KMS-11 (cell line): ENCODE results near the gene PPFIBP2.

ENCODE experiments used
- H2AFZ ChIP-seq: fragments of 200-600 bp; sonication (generic); 2 replicates; pipeline ENCODE4 v1.6.1; 2016; ENCODE audit warnings: antibody characterized with exemption, mixed run types, low read depth
- H3K27ac ChIP-seq: fragments of 200-600 bp; sonication (generic); 2 replicates; pipeline ENCODE4 v1.6.1; 2016; ENCODE audit warnings: mild to moderate bottlenecking, mixed run types
- H3K27me3 ChIP-seq: fragments of 200-600 bp; sonication (generic); 2 replicates; pipeline ENCODE4 v1.6.1; 2017; ENCODE audit warnings: mild to moderate bottlenecking, low read depth, mixed run types, moderate library complexity; ENCODE audit not compliant: insufficient read depth
- H3K36me3 ChIP-seq: fragments of 200-600 bp; sonication (generic); 2 replicates; pipeline ENCODE4 v1.6.1; 2017; ENCODE audit warnings: mild to moderate bottlenecking, mixed run types; ENCODE audit not compliant: insufficient read depth
- H3K4me1 ChIP-seq: fragments of 200-600 bp; sonication (generic); 2 replicates; pipeline ENCODE4 v1.6.1; 2016; ENCODE audit warnings: mild to moderate bottlenecking, low read depth, mixed run types; ENCODE audit not compliant: poor library complexity, severe bottlenecking
- H3K4me2 ChIP-seq: fragments of 200-600 bp; sonication (generic); 2 replicates; pipeline ENCODE4 v1.7.0; 2016; ENCODE audit warnings: mild to moderate bottlenecking, mixed run types
- H3K4me3 ChIP-seq: fragments of 200-600 bp; sonication (generic); IDR thresholded peaks from 2 replicates; pipeline ENCODE4 v1.6.1; 2017; ENCODE audit warnings: low read depth, low read length, mixed read lengths; ENCODE audit not compliant: insufficient read depth
- H3K79me2 ChIP-seq: fragments of 200-600 bp; sonication (generic); 2 replicates; pipeline ENCODE4 v1.6.1; 2016; ENCODE audit warnings: low read depth, mixed run types; ENCODE audit not compliant: insufficient read depth
- H3K9ac ChIP-seq: fragments of 200-600 bp; sonication (generic); 2 replicates; pipeline ENCODE4 v1.6.1; 2016; ENCODE audit warnings: mild to moderate bottlenecking, mixed run types
- H4K20me1 ChIP-seq: fragments of 200-600 bp; sonication (generic); 2 replicates; pipeline ENCODE4 v1.6.1; 2016; ENCODE audit warnings: mild to moderate bottlenecking, mixed run types; ENCODE audit not compliant: insufficient read depth
- TF ChIP-seq, protein P1 (sequence below): fragments of 200-600 bp; sonication (generic); conservative IDR thresholded peaks from 2 replicates; pipeline ENCODE4 v1.6.1; 2017; ENCODE audit warnings: low read depth, mild to moderate bottlenecking, antibody characterized with exemption, low read length, moderate library complexity, mixed read lengths

The PPFIBP2 gene

DNA sequence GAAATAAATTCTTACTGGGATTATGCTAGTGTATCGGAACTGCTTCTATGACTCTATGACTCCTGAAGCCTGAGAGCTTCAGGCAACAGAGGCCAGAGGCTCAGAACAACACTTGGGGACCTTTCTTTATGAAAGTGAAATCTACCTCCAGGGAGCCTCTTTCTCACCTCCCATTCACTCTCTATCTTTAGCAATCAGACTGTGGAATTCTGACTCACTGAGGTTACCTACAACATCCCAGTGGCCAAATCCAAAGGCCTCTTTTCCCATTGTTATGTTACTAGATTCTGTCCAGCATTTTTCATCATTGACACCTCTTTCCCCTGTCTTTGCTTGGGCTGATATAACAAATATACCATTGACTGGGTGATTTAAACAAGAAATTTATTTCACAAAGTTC is 173.6 kb downstream of the PPFIBP2 start:
- TF ChIP-seq, protein P1, sequence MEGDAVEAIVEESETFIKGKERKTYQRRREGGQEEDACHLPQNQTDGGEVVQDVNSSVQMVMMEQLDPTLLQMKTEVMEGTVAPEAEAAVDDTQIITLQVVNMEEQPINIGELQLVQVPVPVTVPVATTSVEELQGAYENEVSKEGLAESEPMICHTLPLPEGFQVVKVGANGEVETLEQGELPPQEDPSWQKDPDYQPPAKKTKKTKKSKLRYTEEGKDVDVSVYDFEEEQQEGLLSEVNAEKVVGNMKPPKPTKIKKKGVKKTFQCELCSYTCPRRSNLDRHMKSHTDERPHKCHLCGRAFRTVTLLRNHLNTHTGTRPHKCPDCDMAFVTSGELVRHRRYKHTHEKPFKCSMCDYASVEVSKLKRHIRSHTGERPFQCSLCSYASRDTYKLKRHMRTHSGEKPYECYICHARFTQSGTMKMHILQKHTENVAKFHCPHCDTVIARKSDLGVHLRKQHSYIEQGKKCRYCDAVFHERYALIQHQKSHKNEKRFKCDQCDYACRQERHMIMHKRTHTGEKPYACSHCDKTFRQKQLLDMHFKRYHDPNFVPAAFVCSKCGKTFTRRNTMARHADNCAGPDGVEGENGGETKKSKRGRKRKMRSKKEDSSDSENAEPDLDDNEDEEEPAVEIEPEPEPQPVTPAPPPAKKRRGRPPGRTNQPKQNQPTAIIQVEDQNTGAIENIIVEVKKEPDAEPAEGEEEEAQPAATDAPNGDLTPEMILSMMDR: no peak
- H3K79me2 ChIP-seq: no peaks in the 10 kb centered on the region
- H4K20me1 ChIP-seq: no peaks in the 10 kb centered on the region
- H3K36me3 ChIP-seq: no peaks in the 10 kb centered on the region
- no peak overlapping the region for H2AFZ ChIP-seq
- no peak overlapping the region for H3K4me2 ChIP-seq
- no peak overlapping the region for H3K4me3 ChIP-seq
- H3K27ac ChIP-seq: no peak overlapping the region
- no peak overlapping the region for H3K9ac ChIP-seq
- H3K4me1 ChIP-seq: no peaks in the 10 kb centered on the region
- H3K27me3 ChIP-seq: no peaks in the 10 kb centered on the region

DNA sequence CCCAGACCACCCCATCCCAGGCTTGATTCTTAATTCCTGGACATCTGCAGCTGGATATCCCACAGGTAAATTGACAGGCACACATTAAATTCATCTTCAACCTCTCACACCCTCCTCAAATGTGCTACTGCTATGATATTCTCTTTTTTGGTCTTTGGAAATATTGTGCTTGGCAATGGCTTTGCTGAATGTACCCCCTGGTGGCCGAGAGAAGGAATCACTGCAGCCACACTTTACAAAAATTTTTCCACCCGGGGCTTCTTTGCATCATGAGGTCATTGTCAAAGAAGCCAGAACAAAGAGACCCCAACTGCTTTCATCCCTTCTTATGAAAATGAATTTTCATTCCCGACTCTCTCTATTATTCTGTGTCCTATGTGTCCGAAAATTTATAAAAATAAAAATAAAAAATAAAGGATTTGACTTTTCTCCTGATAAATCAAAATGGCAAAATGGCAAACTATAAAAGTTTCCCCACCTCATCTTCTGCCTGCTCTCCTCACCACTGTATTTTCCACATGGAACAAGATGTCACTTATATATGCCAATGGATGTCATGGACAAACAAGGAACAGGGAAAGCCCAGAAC is 174.5 kb downstream of the PPFIBP2 start:
- TF ChIP-seq, protein P1: peak; percentile 89
- Histone ChIP-seq H3K79me2 (no peaks in the 10 kb centered on the region), H3K36me3 (no peaks in the 10 kb centered on the region), H3K27me3 (no peaks in the 10 kb centered on the region), H3K4me3 (no peak overlapping the region), H2AFZ (no peak overlapping the region), H3K9ac (no peak overlapping the region), H3K4me1 (no peaks in the 10 kb centered on the region), H3K27ac (no peak overlapping the region), H3K4me2 (no peak overlapping the region), H4K20me1 (no peaks in the 10 kb centered on the region)

DNA sequence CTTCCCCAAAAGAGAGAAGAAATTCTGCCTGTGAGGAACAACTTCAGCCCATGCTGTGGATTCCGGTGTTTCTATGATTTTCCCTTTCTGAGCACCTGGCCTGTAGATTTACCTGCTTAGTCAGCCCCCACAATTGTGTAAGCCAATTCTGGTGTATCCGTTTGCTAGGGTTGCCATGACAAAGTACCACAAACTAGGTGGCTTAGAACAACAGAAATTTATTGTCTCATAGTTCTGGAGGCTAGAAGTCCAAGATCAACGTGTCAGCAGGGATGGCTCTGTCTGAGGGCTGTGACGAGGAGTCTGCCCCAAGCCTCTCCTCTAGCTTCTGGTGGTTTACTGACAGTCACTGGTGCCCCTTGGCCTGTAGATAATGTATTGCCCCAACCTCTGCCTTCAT is 175.4 kb downstream of the PPFIBP2 start:
- TF ChIP-seq, protein P1: no peak
- Histone ChIP-seq H2AFZ (no peak overlapping the region), H3K79me2 (no peaks in the 10 kb centered on the region), H3K9ac (no peak overlapping the region), H3K4me1 (peaks cover 2% of the 10 kb centered on the region), H3K27ac (no peak overlapping the region), H4K20me1 (no peaks in the 10 kb centered on the region), H3K4me2 (no peak overlapping the region), H3K27me3 (no peaks in the 10 kb centered on the region), H3K4me3 (no peak overlapping the region), H3K36me3 (no peaks in the 10 kb centered on the region)

DNA sequence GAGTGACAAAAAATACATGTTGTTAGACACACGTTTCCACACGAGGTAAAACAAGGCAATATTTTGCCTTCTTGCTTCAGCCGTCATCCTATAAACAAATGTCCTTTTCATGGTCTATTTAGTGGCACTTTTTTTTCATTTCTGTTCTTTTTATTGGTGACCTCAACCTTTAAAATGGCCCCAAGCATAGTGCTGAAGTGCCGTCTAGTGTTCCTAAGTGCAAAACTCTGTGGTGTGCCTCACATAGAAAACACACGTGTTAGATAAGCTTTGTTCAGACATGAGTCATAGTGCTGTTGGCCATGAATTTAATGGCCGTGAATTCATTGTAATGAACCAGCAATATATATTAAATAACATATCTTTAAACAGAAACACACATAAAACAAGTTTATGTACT is 176.8 kb downstream of the PPFIBP2 start:
- Histone ChIP-seq H4K20me1 (no peaks in the 10 kb centered on the region), H3K79me2 (no peaks in the 10 kb centered on the region), H2AFZ (no peak overlapping the region), H3K4me2 (no peak overlapping the region), H3K9ac (no peak overlapping the region), H3K36me3 (no peaks in the 10 kb centered on the region), H3K27me3 (no peaks in the 10 kb centered on the region), H3K4me3 (no peak overlapping the region), H3K4me1 (peaks cover 9% of the 10 kb centered on the region), H3K27ac (no peak overlapping the region)
- TF ChIP-seq, protein P1: no peak
